Sigmoid colon (tissue), 7 donors: ENCODE measurements around the gene OR2T4. TPM values are rescaled to one million over a fixed set of nuclear protein-coding genes. Genes with fewer than 3 reads are reported as not detected.

Source experiments
- DNase-seq: peaks from one replicate; pipeline ENCODE4 v3.0.0-alpha.2; 2019
- H3K27ac ChIP-seq, 4 donors: fragments of 200-600 bp; sonication (generic); one replicate each; pipeline ENCODE4 v1.5.1; 2016 to 2019; ENCODE audit warnings: mild to moderate bottlenecking in 1 of 4
- H3K27me3 ChIP-seq, 3 donors: fragments of 200-600 bp; sonication (generic); one replicate each; pipeline ENCODE4 v1.5.1; 2019; ENCODE audit warnings: mild to moderate bottlenecking in 1 of 3
- H3K36me3 ChIP-seq, 4 donors: fragments of 200-600 bp; sonication (generic); one replicate each; pipeline ENCODE4 v1.5.1; 2016 to 2019
- H3K4me1 ChIP-seq, 4 donors: fragments of 200-600 bp; sonication (generic); one replicate each; pipeline ENCODE4 v1.5.1; 2017 to 2019
- H3K4me3 ChIP-seq, 4 donors: fragments of 200-600 bp; sonication (generic); one replicate each; pipeline ENCODE4 v1.5.1; 2017 to 2019; ENCODE audit warnings: mild to moderate bottlenecking in 2 of 4, moderate library complexity in 1 of 4
- H3K9me3 ChIP-seq, 4 donors: fragments of 200-600 bp in 3 of 4; sonication (generic) in 3 of 4; one replicate each; pipeline versions ENCODE4 v1.5.1 to v1.6.1; 2013 to 2019
- EP300 ChIP-seq, 4 donors: sonication (generic); formaldehyde crosslinking; IDR thresholded peaks; one replicate each; pipeline ENCODE4 v1.6.1; 2017; ENCODE audit warnings: antibody characterized with exemption in 4 of 4
- WGBS, 2 donors: extraction: QIAGEN DNeasy Blood & Tissue Kit; methylation state at CpG; one replicate each; pipeline ENCODE4 v1.1.7; 2013; 5-methylcytosine and 5-hydroxymethylcytosine counted together
- intact Hi-C: fragments of 100-400 bp; cut with DNase I; formaldehyde crosslinking; loops from one replicate; pipeline ENCODE4 v1.15.1; 2023
- polyA plus RNA-seq, 3 donors: library from polyadenylated mRNA; stranded (reverse); fragments of 200-250 nt; gene quantifications; one replicate each; pipeline ENCODE4 v1.2.3, GENCODE V29; 2013
- total RNA-seq, 4 donors: library from RNA; depleted of rRNA; stranded (reverse); fragments of >200 nt; gene quantifications; one replicate each; pipeline ENCODE4 v1.1.0, GENCODE V29; 2016
- TF ChIP-seq, protein P1 (sequence below), 4 experiments: fragments of 450-650 bp in 3 of 4; fragments of 200-600 bp in 1 of 4; IDR thresholded peaks; one replicate each; pipeline ENCODE4 v1.5.1; 2016 to 2019; ENCODE audit warnings: antibody characterized with exemption in 4 of 4, mild to moderate bottlenecking in 3 of 4, moderate library complexity in 2 of 4
- donor health status: healthy with polysubstance abuse.
- donor health status: Bipolar disorder and iron deficiency.
- donor health status: healthy.

Gene OR2T4
- total and polyA plus RNA-seq, 7 donors = not detected

DNA sequence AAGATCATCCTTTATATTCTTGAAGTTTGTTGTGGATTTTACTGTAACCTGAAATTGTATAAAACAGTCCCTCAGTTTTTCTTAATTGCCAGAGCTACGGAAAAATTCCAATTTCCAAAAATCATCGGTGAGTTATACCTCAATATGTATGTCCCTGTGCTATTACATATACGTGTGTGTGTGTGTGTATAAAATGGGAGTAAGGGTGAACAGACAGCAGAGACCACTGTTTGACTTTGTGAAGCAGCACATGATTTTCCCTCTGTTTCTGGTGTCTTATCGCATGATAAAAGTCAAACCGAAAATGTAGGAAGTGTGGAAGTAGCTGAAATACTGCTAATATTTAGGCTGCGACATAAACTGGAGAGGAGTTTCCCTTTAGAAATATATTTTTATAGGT is 42.6 kb downstream of the OR2T4 start:
- DNase-seq = no peak
- Histone ChIP-seq H3K27ac (no peak overlapping the region), H3K27me3 (no peaks in the 10 kb centered on the region), H3K9me3 (no peaks in the 10 kb centered on the region), H3K36me3 (no peaks in the 10 kb centered on the region), H3K4me1 (no peaks in the 10 kb centered on the region), H3K4me3 (no peak overlapping the region)
- intact Hi-C loops = no loop called here
- WGBS, 2 donors = 92 to 93% methylated on average over 6 of the region's 6 CpGs
- TF ChIP-seq EP300 (IDR thresholded peaks at IDR 0.05) = no peak

DNA sequence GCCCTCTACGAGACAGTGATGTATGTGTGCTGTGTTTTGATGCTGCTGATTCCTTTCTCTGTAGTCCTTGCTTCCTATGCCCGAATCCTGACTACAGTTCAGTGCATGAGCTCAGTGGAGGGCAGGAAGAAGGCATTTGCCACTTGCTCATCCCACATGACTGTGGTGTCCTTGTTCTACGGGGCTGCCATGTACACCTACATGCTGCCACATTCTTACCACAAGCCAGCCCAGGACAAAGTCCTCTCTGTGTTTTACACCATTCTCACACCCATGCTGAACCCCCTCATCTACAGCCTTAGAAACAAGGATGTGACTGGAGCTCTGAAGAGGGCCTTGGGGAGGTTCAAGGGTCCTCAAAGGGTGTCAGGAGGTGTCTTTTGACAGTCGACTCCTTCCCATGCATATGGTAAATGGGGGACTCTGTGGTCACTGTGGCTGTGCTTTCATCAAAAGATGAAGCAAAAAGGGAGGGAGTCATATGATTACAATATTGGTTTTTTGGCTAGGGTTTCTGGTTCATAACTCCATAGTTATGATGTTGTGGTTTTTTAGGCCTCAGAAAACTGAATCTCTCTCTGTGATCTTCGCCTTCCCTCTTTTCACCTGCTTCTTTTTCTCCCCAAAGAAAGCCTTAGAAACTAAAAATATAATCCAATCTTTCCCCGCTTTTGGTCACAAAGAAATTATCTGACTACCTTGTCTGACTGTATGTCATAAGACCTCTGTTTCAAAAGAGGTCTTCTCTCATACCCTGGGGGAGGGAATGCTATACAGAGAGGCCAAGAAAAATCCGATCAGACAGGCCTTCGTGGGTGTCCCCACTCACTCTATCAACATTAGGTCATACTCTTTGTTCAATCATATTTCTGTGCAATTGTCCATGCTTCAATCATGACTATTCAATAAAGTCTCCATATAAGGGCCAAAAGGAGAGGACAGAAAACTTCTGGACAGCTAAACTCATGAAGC is 45.5 kb downstream of the OR2T4 start:
- 69 to 71% methylated on average over 8 of the region's 8 CpGs for WGBS, 2 donors
- DNase-seq = no peak
- Histone ChIP-seq H3K4me3 (no peak overlapping the region), H3K36me3 (no peaks in the 10 kb centered on the region), H3K27me3 (no peaks in the 10 kb centered on the region), H3K4me1 (no peaks in the 10 kb centered on the region), H3K27ac (no peak overlapping the region), H3K9me3 (no peaks in the 10 kb centered on the region)
- intact Hi-C loops = no loop called here
- TF ChIP-seq, protein P1, sequence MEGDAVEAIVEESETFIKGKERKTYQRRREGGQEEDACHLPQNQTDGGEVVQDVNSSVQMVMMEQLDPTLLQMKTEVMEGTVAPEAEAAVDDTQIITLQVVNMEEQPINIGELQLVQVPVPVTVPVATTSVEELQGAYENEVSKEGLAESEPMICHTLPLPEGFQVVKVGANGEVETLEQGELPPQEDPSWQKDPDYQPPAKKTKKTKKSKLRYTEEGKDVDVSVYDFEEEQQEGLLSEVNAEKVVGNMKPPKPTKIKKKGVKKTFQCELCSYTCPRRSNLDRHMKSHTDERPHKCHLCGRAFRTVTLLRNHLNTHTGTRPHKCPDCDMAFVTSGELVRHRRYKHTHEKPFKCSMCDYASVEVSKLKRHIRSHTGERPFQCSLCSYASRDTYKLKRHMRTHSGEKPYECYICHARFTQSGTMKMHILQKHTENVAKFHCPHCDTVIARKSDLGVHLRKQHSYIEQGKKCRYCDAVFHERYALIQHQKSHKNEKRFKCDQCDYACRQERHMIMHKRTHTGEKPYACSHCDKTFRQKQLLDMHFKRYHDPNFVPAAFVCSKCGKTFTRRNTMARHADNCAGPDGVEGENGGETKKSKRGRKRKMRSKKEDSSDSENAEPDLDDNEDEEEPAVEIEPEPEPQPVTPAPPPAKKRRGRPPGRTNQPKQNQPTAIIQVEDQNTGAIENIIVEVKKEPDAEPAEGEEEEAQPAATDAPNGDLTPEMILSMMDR (IDR thresholded peaks at IDR 0.05) = no peak

Other genes with a start within 250 kb of the OR2T4 start
- gene OR2M5, start 216.5 kb upstream of the OR2T4 start, total RNA-seq = not detected
- gene OR2M5, start 216.5 kb upstream of the OR2T4 start, polyA plus RNA-seq = not detected
- under 1 TPM in 1 of 4 donors, not detected in 3; 0.36 TPM for gene OR2M2, start 186.8 kb upstream of the OR2T4 start, total RNA-seq
- gene OR2M2, start 186.8 kb upstream of the OR2T4 start, polyA plus RNA-seq = not detected
- gene OR2M3, start 164.4 kb upstream of the OR2T4 start, total RNA-seq = not detected
- not detected for gene OR2M3, start 164.4 kb upstream of the OR2T4 start, polyA plus RNA-seq
- not detected for gene OR2M4, start 130.2 kb upstream of the OR2T4 start, total RNA-seq
- not detected for gene OR2M4, start 130.2 kb upstream of the OR2T4 start, polyA plus RNA-seq
- not detected for gene OR2T33, start 83.7 kb upstream of the OR2T4 start, total RNA-seq
- not detected for gene OR2T33, start 83.7 kb upstream of the OR2T4 start, polyA plus RNA-seq
- gene OR2T12, start 58.2 kb upstream of the OR2T4 start, total RNA-seq = not detected
- not detected for gene OR2T12, start 58.2 kb upstream of the OR2T4 start, polyA plus RNA-seq
- gene OR2M7, start 37.1 kb upstream of the OR2T4 start, total RNA-seq = not detected
- not detected for gene OR2M7, start 37.1 kb upstream of the OR2T4 start, polyA plus RNA-seq
- not detected for gene OR14C36, start 12.9 kb upstream of the OR2T4 start, total RNA-seq
- gene OR14C36, start 12.9 kb upstream of the OR2T4 start, polyA plus RNA-seq = not detected
- not detected for gene OR2T6, start 14.1 kb downstream of the OR2T4 start, total RNA-seq
- gene OR2T6, start 14.1 kb downstream of the OR2T4 start, polyA plus RNA-seq = not detected
- not detected for gene OR2T1, start 41.4 kb downstream of the OR2T4 start, total RNA-seq
- not detected for gene OR2T1, start 41.4 kb downstream of the OR2T4 start, polyA plus RNA-seq
- gene OR2T2, start 84.0 kb downstream of the OR2T4 start, total RNA-seq = not detected
- not detected for gene OR2T2, start 84.0 kb downstream of the OR2T4 start, polyA plus RNA-seq
- not detected for gene OR2T3, start 111.7 kb downstream of the OR2T4 start, total RNA-seq
- not detected for gene OR2T3, start 111.7 kb downstream of the OR2T4 start, polyA plus RNA-seq
- not detected for gene OR2T5, start 126.9 kb downstream of the OR2T4 start, total RNA-seq
- not detected for gene OR2T5, start 126.9 kb downstream of the OR2T4 start, polyA plus RNA-seq
- gene OR2G6, start 146.4 kb downstream of the OR2T4 start, total RNA-seq = not detected
- not detected for gene OR2G6, start 146.4 kb downstream of the OR2T4 start, polyA plus RNA-seq
- gene OR2T29, start 201.1 kb downstream of the OR2T4 start, total RNA-seq = not detected
- gene OR2T29, start 201.1 kb downstream of the OR2T4 start, polyA plus RNA-seq = not detected
- not detected for gene OR2T34, start 213.1 kb downstream of the OR2T4 start, total RNA-seq
- gene OR2T34, start 213.1 kb downstream of the OR2T4 start, polyA plus RNA-seq = not detected
- not detected for gene OR2T10, start 236.0 kb downstream of the OR2T4 start, total RNA-seq
- under 1 TPM in 1 of 3 donors, not detected in 2; 0.01 TPM for gene OR2T10, start 236.0 kb downstream of the OR2T4 start, polyA plus RNA-seq